ENCODE measurements around the gene CDH12. TPM values are rescaled to one million over a fixed set of nuclear protein-coding genes. Genes with fewer than 3 reads are reported as not detected.

CDH12 gene
- total RNA-seq, 5 donors from 2014 or later (not counting 1 experiment from before 2014, with no cell fraction given) = not detected

DNA sequence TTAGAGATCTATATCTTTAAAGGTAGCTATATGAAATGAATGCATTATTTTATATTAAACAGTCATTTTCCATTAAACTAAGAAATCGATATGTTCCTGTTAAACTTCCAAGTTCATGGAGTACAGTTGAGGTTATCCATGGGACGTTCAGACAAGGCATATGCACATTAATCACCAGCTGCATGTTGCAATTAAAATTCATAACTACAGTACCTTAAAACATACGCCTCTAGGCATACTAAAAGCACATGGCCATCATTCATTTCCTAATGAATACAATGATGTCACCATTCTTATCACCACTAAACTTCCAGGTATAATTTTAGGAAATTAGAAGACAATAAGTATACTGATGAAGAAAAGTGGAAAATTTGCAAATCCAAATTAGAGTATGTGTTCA, 174.3 kb downstream of the CDH12 start:
- no peak overlapping the region for H3K27ac Mint-ChIP-seq
- H3K27ac ChIP-seq (ENCODE audit: low read length) = no peak overlapping the region
- no peaks in the 10 kb centered on the region for H3K36me3 Mint-ChIP-seq
- no peaks in the 10 kb centered on the region for H3K27me3 ChIP-seq (replicated peaks in 1 of 2; ENCODE audit: control insufficient read depth in 2 of 2, extremely low read depth in 1 of 2, insufficient read depth in 2 of 2, low read length in 1 of 2)
- no peak overlapping the region for H3K4me3 Mint-ChIP-seq
- ChIA-PET POLR2A (no interaction called here), CTCF (interaction anchor here in 1 of 2 donors (1.1 kb wide), 1 partner anchor 12 kb away, joined by 3 read pairs; no protein-coding TSS in a partner anchor)
- DNase-seq = no peak
- no peaks in the 10 kb centered on the region for H3K4me1 ChIP-seq (ENCODE audit: control insufficient read depth in 1 of 2, extremely low read depth in 1 of 2, insufficient read depth in 2 of 2, low read length in 2 of 2)
- no peaks in the 10 kb centered on the region for H3K27me3 Mint-ChIP-seq
- H3K9me3 Mint-ChIP-seq = peaks cover 0 to 25% (median 13%) of the 10 kb centered on the region in 3 donors
- no peak overlapping the region for H3K4me3 ChIP-seq (ENCODE audit: control insufficient read depth in 1 of 2, extremely low read depth in 1 of 2, low read length in 1 of 2)
- no CpG with 5 or more reads among the region's 3 CpGs for WGBS (ENCODE audit: insufficient coverage)
- H3K9me3 ChIP-seq = no peaks in the 10 kb centered on the region
- no peak for ATAC-seq (replicated peaks in 1 of 4)
- H3K36me3 ChIP-seq (ENCODE audit: control insufficient read depth in 2 of 2, extremely low read depth in 1 of 2, insufficient read depth in 1 of 2, low read length in 1 of 2) = no peaks in the 10 kb centered on the region
- H3K4me1 Mint-ChIP-seq = no peaks in the 10 kb centered on the region

- H3K9me3 ChIP-seq = no peaks in the 10 kb centered on the region
- CTCF ChIA-PET = no interaction called here
- no peak overlapping the region for H3K4me3 Mint-ChIP-seq
- no peaks in the 10 kb centered on the region for H3K27me3 ChIP-seq (replicated peaks in 1 of 2; ENCODE audit: control insufficient read depth in 2 of 2, extremely low read depth in 1 of 2, insufficient read depth in 2 of 2, low read length in 1 of 2)
- H3K9me3 Mint-ChIP-seq = peaks cover 0 to 37% (median 7%) of the 10 kb centered on the region in 3 donors
- no peak overlapping the region for H3K27ac Mint-ChIP-seq
- POLR2A ChIA-PET = no interaction called here
- H3K36me3 Mint-ChIP-seq = no peaks in the 10 kb centered on the region
- no peak overlapping the region for H3K4me3 ChIP-seq (ENCODE audit: control insufficient read depth in 1 of 2, extremely low read depth in 1 of 2, low read length in 1 of 2)
- no peak for DNase-seq
- H3K36me3 ChIP-seq (ENCODE audit: control insufficient read depth in 2 of 2, extremely low read depth in 1 of 2, insufficient read depth in 1 of 2, low read length in 1 of 2) = no peaks in the 10 kb centered on the region
- H3K4me1 Mint-ChIP-seq = no peaks in the 10 kb centered on the region
- no peaks in the 10 kb centered on the region for H3K4me1 ChIP-seq (ENCODE audit: control insufficient read depth in 1 of 2, extremely low read depth in 1 of 2, insufficient read depth in 2 of 2, low read length in 2 of 2)
- no peak overlapping the region for H3K27ac ChIP-seq (ENCODE audit: low read length)
- no peak for ATAC-seq (replicated peaks in 1 of 4)
- H3K27me3 Mint-ChIP-seq = no peaks in the 10 kb centered on the region
Measured at GRCh38 chr5:22673131-22673530, 180.0 kb downstream of the CDH12 start.

GRCh38 chr5:22669345-22669744, 183.8 kb downstream of the CDH12 start:
- ATAC-seq (replicated peaks in 1 of 4) = no peak
- no peak overlapping the region for H3K4me3 Mint-ChIP-seq
- H3K27ac ChIP-seq (ENCODE audit: low read length) = no peak overlapping the region

DNA sequence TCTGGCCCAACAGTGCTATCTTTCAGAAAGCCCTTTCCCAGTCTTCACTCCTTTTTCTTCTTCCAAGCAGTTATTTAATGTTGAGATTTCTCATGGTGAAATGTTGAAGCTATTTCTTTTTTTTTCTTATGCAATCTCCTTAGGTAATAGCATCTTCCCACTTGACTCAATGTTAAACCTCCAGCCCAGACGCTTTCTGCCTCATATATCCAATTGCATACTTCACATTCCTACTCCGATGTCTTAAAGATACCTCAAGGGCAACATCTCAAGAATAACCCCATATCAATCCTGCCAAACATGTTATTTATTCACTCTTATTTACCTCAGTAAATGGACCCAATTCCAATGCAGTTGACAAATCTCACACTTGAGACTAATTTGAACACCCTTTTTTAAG, 187.3 kb downstream of the CDH12 start:
- peaks cover 9 to 19% (median 12%) of the 10 kb centered on the region in 3 donors for H3K9me3 Mint-ChIP-seq
- Histone ChIP-seq H3K9me3 (no peaks in the 10 kb centered on the region), H3K27me3 (replicated peaks in 1 of 2; ENCODE audit: control insufficient read depth in 2 of 2, extremely low read depth in 1 of 2, insufficient read depth in 2 of 2, low read length in 1 of 2) (no peaks in the 10 kb centered on the region), H3K27ac (ENCODE audit: low read length) (no peak overlapping the region), H3K4me3 (ENCODE audit: control insufficient read depth in 1 of 2, extremely low read depth in 1 of 2, low read length in 1 of 2) (no peak overlapping the region), H3K36me3 (ENCODE audit: control insufficient read depth in 2 of 2, extremely low read depth in 1 of 2, insufficient read depth in 1 of 2, low read length in 1 of 2) (no peaks in the 10 kb centered on the region), H3K4me1 (ENCODE audit: control insufficient read depth in 1 of 2, extremely low read depth in 1 of 2, insufficient read depth in 2 of 2, low read length in 2 of 2) (no peaks in the 10 kb centered on the region)
- no peaks in the 10 kb centered on the region for H3K36me3 Mint-ChIP-seq
- H3K27me3 Mint-ChIP-seq = no peaks in the 10 kb centered on the region
- DNase-seq (no peak), ATAC-seq (replicated peaks in 1 of 4) (no peak)
- ChIA-PET CTCF (no interaction called here), POLR2A (no interaction called here)
- H3K27ac Mint-ChIP-seq = no peak overlapping the region
- no peaks in the 10 kb centered on the region for H3K4me1 Mint-ChIP-seq
- WGBS (ENCODE audit: insufficient coverage) = 88% methylated on average over 2 of the region's 2 CpGs
- H3K4me3 Mint-ChIP-seq = no peak overlapping the region

More at GRCh38 chr5:22669345-22669744, 183.8 kb downstream of the CDH12 start:
- Histone ChIP-seq H3K4me3 (ENCODE audit: control insufficient read depth in 1 of 2, extremely low read depth in 1 of 2, low read length in 1 of 2) (no peak overlapping the region), H3K36me3 (ENCODE audit: control insufficient read depth in 2 of 2, extremely low read depth in 1 of 2, insufficient read depth in 1 of 2, low read length in 1 of 2) (no peaks in the 10 kb centered on the region), H3K4me1 (ENCODE audit: control insufficient read depth in 1 of 2, extremely low read depth in 1 of 2, insufficient read depth in 2 of 2, low read length in 2 of 2) (no peaks in the 10 kb centered on the region), H3K27me3 (replicated peaks in 1 of 2; ENCODE audit: control insufficient read depth in 2 of 2, extremely low read depth in 1 of 2, insufficient read depth in 2 of 2, low read length in 1 of 2) (no peaks in the 10 kb centered on the region), H3K9me3 (no peaks in the 10 kb centered on the region)
- no peak overlapping the region for H3K27ac Mint-ChIP-seq
- DNase-seq = no peak
- ChIA-PET CTCF (no interaction called here), POLR2A (no interaction called here)
- H3K9me3 Mint-ChIP-seq = peaks cover 5 to 24% (median 12%) of the 10 kb centered on the region in 3 donors
- no peaks in the 10 kb centered on the region for H3K4me1 Mint-ChIP-seq
- 50% methylated on average over 3 of the region's 4 CpGs for WGBS (ENCODE audit: insufficient coverage)
- no peaks in the 10 kb centered on the region for H3K27me3 Mint-ChIP-seq
- no peaks in the 10 kb centered on the region for H3K36me3 Mint-ChIP-seq

GRCh38 chr5:22663134-22663533, 190.0 kb downstream of the CDH12 start:
- H3K4me1 ChIP-seq (ENCODE audit: control insufficient read depth in 1 of 2, extremely low read depth in 1 of 2, insufficient read depth in 2 of 2, low read length in 2 of 2) = no peaks in the 10 kb centered on the region
- no peaks in the 10 kb centered on the region for H3K27me3 ChIP-seq (replicated peaks in 1 of 2; ENCODE audit: control insufficient read depth in 2 of 2, extremely low read depth in 1 of 2, insufficient read depth in 2 of 2, low read length in 1 of 2)
- ChIA-PET CTCF (no interaction called here), POLR2A (no interaction called here)
- no peaks in the 10 kb centered on the region for H3K36me3 ChIP-seq (ENCODE audit: control insufficient read depth in 2 of 2, extremely low read depth in 1 of 2, insufficient read depth in 1 of 2, low read length in 1 of 2)
- ATAC-seq (replicated peaks in 1 of 4) (no peak), DNase-seq (no peak)
- H3K4me3 ChIP-seq (ENCODE audit: control insufficient read depth in 1 of 2, extremely low read depth in 1 of 2, low read length in 1 of 2) = no peak overlapping the region
- Mint-ChIP-seq H3K4me1 (no peaks in the 10 kb centered on the region), H3K27me3 (no peaks in the 10 kb centered on the region), H3K4me3 (no peak overlapping the region), H3K36me3 (no peaks in the 10 kb centered on the region), H3K9me3 (peaks cover 12% of the 10 kb centered on the region in 3 donors), H3K27ac (no peak overlapping the region)
- WGBS (ENCODE audit: insufficient coverage) = 83% methylated on average over 1 of the region's 2 CpGs
- no peaks in the 10 kb centered on the region for H3K9me3 ChIP-seq
- H3K27ac ChIP-seq (ENCODE audit: low read length) = no peak overlapping the region

DNA sequence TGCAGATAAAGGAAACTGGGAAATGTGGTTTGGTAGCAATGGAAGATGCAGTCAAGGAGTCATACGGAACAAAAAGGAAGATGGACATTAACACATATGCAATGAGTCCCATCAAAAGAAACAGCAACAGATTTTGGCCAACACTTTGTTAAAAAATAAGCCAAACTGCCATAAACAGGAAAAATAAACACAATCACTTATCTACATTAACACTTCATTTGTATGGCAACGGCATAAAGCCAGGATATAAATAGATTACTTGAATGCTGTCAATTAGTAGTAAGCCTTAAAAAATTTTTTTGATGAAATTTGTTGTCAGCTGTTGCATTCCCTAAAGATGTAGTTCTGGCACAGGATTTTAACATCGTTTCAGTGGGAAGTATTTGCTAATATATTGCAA, 190.8 kb downstream of the CDH12 start:
- WGBS (ENCODE audit: insufficient coverage) = no CpG with 5 or more reads among the region's 3 CpGs
- Histone ChIP-seq H3K27me3 (replicated peaks in 1 of 2; ENCODE audit: control insufficient read depth in 2 of 2, extremely low read depth in 1 of 2, insufficient read depth in 2 of 2, low read length in 1 of 2) (no peaks in the 10 kb centered on the region), H3K9me3 (no peaks in the 10 kb centered on the region), H3K4me3 (ENCODE audit: control insufficient read depth in 1 of 2, extremely low read depth in 1 of 2, low read length in 1 of 2) (no peak overlapping the region), H3K36me3 (ENCODE audit: control insufficient read depth in 2 of 2, extremely low read depth in 1 of 2, insufficient read depth in 1 of 2, low read length in 1 of 2) (no peaks in the 10 kb centered on the region), H3K4me1 (ENCODE audit: control insufficient read depth in 1 of 2, extremely low read depth in 1 of 2, insufficient read depth in 2 of 2, low read length in 2 of 2) (no peaks in the 10 kb centered on the region), H3K27ac (ENCODE audit: low read length) (no peak overlapping the region)
- Mint-ChIP-seq H3K4me3 (no peak overlapping the region), H3K27ac (no peak overlapping the region), H3K36me3 (no peaks in the 10 kb centered on the region), H3K9me3 (peaks cover 9 to 12% (median 12%) of the 10 kb centered on the region in 3 donors), H3K4me1 (no peaks in the 10 kb centered on the region), H3K27me3 (no peaks in the 10 kb centered on the region)
- ATAC-seq (replicated peaks in 1 of 4) (no peak), DNase-seq (no peak)
- ChIA-PET POLR2A (no interaction called here), CTCF (no interaction called here)

- POLR2A ChIA-PET = no interaction called here
- Histone ChIP-seq H3K4me3 (ENCODE audit: control insufficient read depth in 1 of 2, extremely low read depth in 1 of 2, low read length in 1 of 2) (no peak overlapping the region), H3K36me3 (ENCODE audit: control insufficient read depth in 2 of 2, extremely low read depth in 1 of 2, insufficient read depth in 1 of 2, low read length in 1 of 2) (no peaks in the 10 kb centered on the region)
Measured at GRCh38 chr5:22651355-22651754, 201.8 kb downstream of the CDH12 start.

More at GRCh38 chr5:22651355-22651754, 201.8 kb downstream of the CDH12 start:
- Mint-ChIP-seq H3K9me3 (peaks cover 10 to 17% (median 12%) of the 10 kb centered on the region in 3 donors), H3K27me3 (no peaks in the 10 kb centered on the region), H3K4me1 (no peaks in the 10 kb centered on the region), H3K27ac (no peak overlapping the region), H3K36me3 (no peaks in the 10 kb centered on the region), H3K4me3 (no peak overlapping the region)
- CTCF ChIA-PET = no interaction called here
- Histone ChIP-seq H3K27ac (ENCODE audit: low read length) (no peak overlapping the region), H3K4me1 (ENCODE audit: control insufficient read depth in 1 of 2, extremely low read depth in 1 of 2, insufficient read depth in 2 of 2, low read length in 2 of 2) (no peaks in the 10 kb centered on the region), H3K27me3 (replicated peaks in 1 of 2; ENCODE audit: control insufficient read depth in 2 of 2, extremely low read depth in 1 of 2, insufficient read depth in 2 of 2, low read length in 1 of 2) (no peaks in the 10 kb centered on the region), H3K9me3 (peaks cover 3% of the 10 kb centered on the region)
- ATAC-seq (replicated peaks in 1 of 4) (no peak), DNase-seq (no peak)

All from T-cell (primary cell).